ENCODE data around the gene GFRA3.

GRCh38 chr5:138213161-138214029 is 61.0 kb downstream of the GFRA3 start, which contains the start of gene CDC23:
- TF ChIP-seq YY1 (IDR thresholded peaks at IDR 0.05; ENCODE audit: insufficient read depth, insufficient read length) (peak; percentile 79), ZNF274 (IDR thresholded peaks at IDR 0.05; ENCODE audit: low read depth, low read length) (no peak), SUZ12 (IDR thresholded peaks at IDR 0.05; ENCODE audit: extremely low read depth, insufficient read depth, insufficient read length) (no peak)

All from NT2/D1 (cell line).